H1 (cell line): ENCODE results near the gene ANK3. TPM values are rescaled to one million over a fixed set of nuclear protein-coding genes. Genes with fewer than 3 reads are reported as not detected.

Source experiments
- CTCF ChIA-PET: fragments of 300-600 bp; sonication (Branson Sonifier 250); formaldehyde crosslinking; loops from one replicate; lab custom pipeline; 2021; ENCODE audit not compliant: partially characterized antibody; lab: Charles Lee
- POLR2A ChIA-PET: fragments of 300-600 bp; sonication (Branson Sonifier 250); formaldehyde crosslinking; loops from one replicate; lab custom pipeline; 2021; ENCODE audit warnings: inconsistent platforms; ENCODE audit not compliant: partially characterized antibody; lab: Charles Lee
- DNase-seq, 2 experiments: peaks; one replicate each; pipeline versions ENCODE4 v3.0.0 to v3.0.0-alpha.2; 2010 to 2022; ENCODE audit warnings: low spot score in 2 of 2, low read depth in 1 of 2, mixed read lengths in 1 of 2
- FAIRE-seq: peaks from 2 replicates; lab custom pipeline; 2011; peaks lifted over from hg19 to GRCh38; lab: Jason Lieb, UNC
- H2AFZ ChIP-seq: 2 replicates; pipeline ENCODE4 v1.8.1; 2012; ENCODE audit warnings: low read length, inconsistent platforms
- H2AK5ac ChIP-seq: 2 replicates; pipeline ENCODE4 v1.6.1; 2013; ENCODE audit warnings: low read depth, low read length
- H2BK120ac ChIP-seq: replicated peaks from 2 replicates; pipeline ENCODE3; 2013; ENCODE audit warnings: low read depth, low read length, inconsistent platforms
- H2BK12ac ChIP-seq: 2 replicates; pipeline ENCODE4 v1.6.1; 2013; ENCODE audit warnings: low read depth, low read length
- H2BK15ac ChIP-seq: 2 replicates; pipeline ENCODE4 v1.6.1; 2013; ENCODE audit warnings: low read length
- H2BK20ac ChIP-seq: 2 replicates; pipeline ENCODE4 v1.6.1; 2013; ENCODE audit warnings: low read length
- H2BK5ac ChIP-seq: 2 replicates; pipeline ENCODE4 v1.6.1; 2013; ENCODE audit warnings: low read depth, low read length
- H3K14ac ChIP-seq: 2 replicates; pipeline ENCODE4 v1.6.1; 2013; ENCODE audit warnings: inconsistent platforms; ENCODE audit not compliant: insufficient read length
- H3K18ac ChIP-seq: 2 replicates; pipeline ENCODE4 v1.6.1; 2013; ENCODE audit warnings: low read length; ENCODE audit errors: extremely low read depth
- H3K23ac ChIP-seq: 2 replicates; pipeline ENCODE4 v1.6.1; 2013; ENCODE audit warnings: inconsistent platforms; ENCODE audit not compliant: insufficient read length
- H3K23me2 ChIP-seq: 2 replicates; pipeline ENCODE4 v1.6.1; 2013; ENCODE audit warnings: low read depth, low read length
- H3K27ac ChIP-seq: 2 replicates; pipeline ENCODE4 v1.6.1; 2011; ENCODE audit warnings: low read depth, low read length, inconsistent platforms
- H3K27me3 ChIP-seq, 4 experiments: replicated peaks in 1 of 4; 1 replicate in 1 of 4; 2 replicates in 3 of 4; pipeline versions ENCODE4 v1.6.1 to v1.8.1; 2011 to 2013; ENCODE audit warnings: low read length in 3 of 4, mild to moderate bottlenecking in 3 of 4, inconsistent platforms in 2 of 4, mixed read lengths in 2 of 4, moderate library complexity in 1 of 4; ENCODE audit not compliant: control insufficient read depth in 3 of 4, insufficient read depth in 3 of 4; ENCODE audit errors: extremely low read depth in 1 of 4
- H3K36me3 ChIP-seq, 4 experiments: 2 replicates each; pipeline versions ENCODE4 v1.6.1 to v1.8.1; 2011 to 2013; ENCODE audit warnings: mild to moderate bottlenecking in 4 of 4, low read length in 3 of 4, moderate library complexity in 2 of 4, control low read depth in 1 of 4, inconsistent platforms in 1 of 4; ENCODE audit not compliant: insufficient read depth in 4 of 4, control insufficient read depth in 2 of 4
- H3K4ac ChIP-seq: replicated peaks from 2 replicates; pipeline ENCODE3; 2013; ENCODE audit warnings: low read length, low read depth, mixed read lengths, inconsistent platforms; ENCODE audit not compliant: insufficient read length
- H3K4me1 ChIP-seq, 4 experiments: replicated peaks in 1 of 4; 1 replicate in 1 of 4; 2 replicates in 3 of 4; pipeline versions ENCODE4 v1.6.1 to v1.8.1; 2011 to 2013; ENCODE audit warnings: low read length in 3 of 4, inconsistent platforms in 2 of 4, mixed read lengths in 1 of 4; ENCODE audit not compliant: insufficient read depth in 4 of 4, control insufficient read depth in 3 of 4
- H3K4me2 ChIP-seq, 2 experiments: 2 replicates each; pipeline versions ENCODE4 v1.6.1 to v1.8.1; 2011 to 2013; ENCODE audit warnings: low read depth in 2 of 2, low read length in 2 of 2, control low read depth in 1 of 2, inconsistent platforms in 1 of 2, mild to moderate bottlenecking in 1 of 2; ENCODE audit not compliant: insufficient read depth in 1 of 2
- H3K4me3 ChIP-seq, 4 experiments: fragments of 200-600, 300-600 bp in 1 of 4; sonication (generic), shearing (Covaris generic), sonication (Bioruptor Twin) in 1 of 4; 2 replicates each; pipeline versions ENCODE4 v1.5.1 to v1.8.1; 2011 to 2016; ENCODE audit warnings: low read length in 4 of 4, low read depth in 3 of 4, control low read depth in 2 of 4, inconsistent platforms in 2 of 4, mild to moderate bottlenecking in 2 of 4, mixed read lengths in 1 of 4, moderate library complexity in 1 of 4; ENCODE audit not compliant: insufficient read depth in 2 of 4; ENCODE audit errors: extremely low read depth in 1 of 4
- H3K56ac ChIP-seq: replicated peaks from 2 replicates; pipeline ENCODE3; 2013; ENCODE audit warnings: low read depth, mild to moderate bottlenecking, mixed read lengths, low read length, inconsistent platforms; ENCODE audit not compliant: insufficient read length
- H3K79me1 ChIP-seq: 2 replicates; pipeline ENCODE4 v1.6.1; 2013; ENCODE audit warnings: low read depth, low read length, control low read depth
- H3K79me2 ChIP-seq, 2 experiments: 2 replicates each; pipeline versions ENCODE4 v1.6.1 to v1.8.1; 2012 to 2013; ENCODE audit warnings: low read length in 2 of 2, mild to moderate bottlenecking in 2 of 2, inconsistent platforms in 1 of 2; ENCODE audit not compliant: insufficient read depth in 2 of 2, control insufficient read depth in 1 of 2
- H3K9ac ChIP-seq, 4 experiments: replicated peaks in 1 of 4; 1 replicate in 1 of 4; 2 replicates in 3 of 4; pipeline versions ENCODE4 v1.6.1 to v1.8.1; 2011 to 2013; ENCODE audit warnings: low read depth in 3 of 4, low read length in 3 of 4, control low read depth in 2 of 4, mild to moderate bottlenecking in 2 of 4, moderate library complexity in 2 of 4, inconsistent platforms in 1 of 4; ENCODE audit errors: extremely low read depth in 1 of 4
- H3K9me3 ChIP-seq, 2 experiments: 2 replicates each; pipeline versions ENCODE4 v1.6.1 to v1.8.1; 2012 to 2013; ENCODE audit warnings: mild to moderate bottlenecking in 2 of 2, moderate library complexity in 2 of 2, control low read depth in 1 of 2, inconsistent platforms in 1 of 2, low read depth in 1 of 2, low read length in 1 of 2, mixed read lengths in 1 of 2; ENCODE audit not compliant: insufficient read depth in 2 of 2
- H4K20me1 ChIP-seq, 2 experiments: replicated peaks in 1 of 2; 2 replicates each; pipeline versions ENCODE3 to v1.8.1; 2011 to 2013; ENCODE audit warnings: inconsistent platforms in 2 of 2, low read length in 2 of 2, mild to moderate bottlenecking in 1 of 2; ENCODE audit not compliant: insufficient read depth in 2 of 2, control insufficient read depth in 1 of 2
- H4K5ac ChIP-seq: 2 replicates; pipeline ENCODE4 v1.6.1; 2013; ENCODE audit warnings: low read length, low read depth, mixed read lengths, inconsistent platforms; ENCODE audit not compliant: insufficient read length
- H4K8ac ChIP-seq: 2 replicates; pipeline ENCODE4 v1.8.0; 2013; ENCODE audit warnings: mild to moderate bottlenecking, moderate library complexity, low read length, inconsistent platforms; ENCODE audit not compliant: insufficient read depth; ENCODE audit errors: extremely low read depth
- H4K91ac ChIP-seq: replicated peaks from 2 replicates; pipeline ENCODE3; 2013; ENCODE audit warnings: low read length, mixed read lengths, inconsistent platforms; ENCODE audit not compliant: insufficient read length
- CHD2 ChIP-seq: IDR thresholded peaks from 2 replicates; pipeline ENCODE4 v1.6.1; 2012; ENCODE audit warnings: low read length, improper control_type of control experiment
- GTF2F1 ChIP-seq: IDR thresholded peaks from 2 replicates; pipeline ENCODE4 v1.6.1; 2012; ENCODE audit warnings: low read depth, low read length, improper control_type of control experiment, borderline replicate concordance
- HDAC2 ChIP-seq, 2 experiments: fragments of 300-600 bp in 1 of 2; sonication (generic) in 1 of 2; IDR thresholded peaks; 2 replicates each; pipeline ENCODE4 v1.6.1; 2011 to 2012; ENCODE audit warnings: low read depth in 2 of 2, low read length in 2 of 2, mild to moderate bottlenecking in 2 of 2, moderate library complexity in 2 of 2, borderline replicate concordance in 1 of 2, inconsistent platforms in 1 of 2
- HDAC6 ChIP-seq: IDR thresholded peaks from one replicate; pipeline ENCODE4 v1.7.1; 2012; ENCODE audit warnings: low read depth, mild to moderate bottlenecking, inconsistent platforms, low read length, moderate library complexity
- JUN ChIP-seq: IDR thresholded peaks from 2 replicates; pipeline ENCODE4 v1.6.1; 2011; ENCODE audit warnings: low read depth, mild to moderate bottlenecking, improper control_type of control experiment, low read length
- KDM1A ChIP-seq: fragments of 200-600, 300-600 bp; sonication (generic); IDR thresholded peaks from 2 replicates; pipeline ENCODE4 v1.7.1; 2016; ENCODE audit warnings: mild to moderate bottlenecking, low read length, borderline replicate concordance
- KDM5A ChIP-seq: fragments of 200-600 bp; IDR thresholded peaks from 2 replicates; pipeline ENCODE4 v1.7.1; 2012; ENCODE audit warnings: mild to moderate bottlenecking, low read length, inconsistent platforms, mixed read lengths
- NANOG ChIP-seq: IDR thresholded peaks from 2 replicates; pipeline ENCODE4 v1.6.1; 2011; ENCODE audit warnings: low read length, low read depth, mild to moderate bottlenecking, inconsistent platforms; ENCODE audit not compliant: insufficient read depth, poor library complexity, severe bottlenecking
- POLR2AphosphoS5 ChIP-seq: IDR thresholded peaks from 2 replicates; pipeline ENCODE4 v1.6.1; 2011; ENCODE audit warnings: low read depth, low read length
- SP2 ChIP-seq: IDR thresholded peaks from 2 replicates; pipeline ENCODE4 v1.6.1; 2012; ENCODE audit warnings: mild to moderate bottlenecking, low read length, inconsistent platforms
- SRF ChIP-seq: IDR thresholded peaks from 2 replicates; pipeline ENCODE4 v1.6.1; 2011; ENCODE audit warnings: mild to moderate bottlenecking, low read depth, low read length, moderate library complexity
- WGBS, 2 experiments: shearing (Covaris generic) in 1 of 2; methylation state at CpG; one replicate each; pipeline versions ENCODE4 v1.1.6 to v1.1.7; 2013 to 2015; ENCODE audit warnings: low lambda C conversion rate in 2 of 2, mixed read lengths in 2 of 2, inconsistent platforms in 1 of 2, low coverage in 1 of 2, missing lambda C conversion rate in 1 of 2; ENCODE audit not compliant: insufficient replicate concordance in 2 of 2, insufficient coverage in 1 of 2, insufficient read length in 1 of 2; ENCODE audit errors: extremely low coverage in 1 of 2, missing lambda C conversion rate in 1 of 2; 5-methylcytosine and 5-hydroxymethylcytosine counted together
- polyA plus RNA-seq, 7 experiments: library from polyadenylated mRNA; depleted of rRNA in 3 of 7; stranded (reverse) in 5 of 7; unstranded in 2 of 7; fragments of >200 nt in 5 of 7; fragments of 200-250 nt in 2 of 7; gene quantifications; 1 replicate in 5 of 7; 2 replicates in 1 of 7; 4 replicates in 1 of 7; pipeline versions ENCODE4 v1.2.1 to v1.2.3, GENCODE V29; 2011 to 2013; ENCODE audit warnings: missing spikeins in 2 of 7, mixed read lengths in 2 of 7
- total RNA-seq: library from RNA; stranded (reverse); fragmentation: NEBNext Ultra II Directional; extraction: Animal tissue kit (Norgen Biotek cat#: 25700); gene quantifications from 2 replicates; pipeline ENCODE4 v1.2.1, GENCODE V29; 2021
- TF ChIP-seq, protein P1 (sequence below): IDR thresholded peaks from 2 replicates; pipeline ENCODE4 v1.6.1; 2012; ENCODE audit warnings: low read length, inconsistent platforms

The ANK3 gene
- total and polyA plus RNA-seq, 2 of the 8 experiments (the other 6 are each of a cell fraction or from before 2014, with no cell fraction given), result 18.1 to 67.9 TPM

DNA sequence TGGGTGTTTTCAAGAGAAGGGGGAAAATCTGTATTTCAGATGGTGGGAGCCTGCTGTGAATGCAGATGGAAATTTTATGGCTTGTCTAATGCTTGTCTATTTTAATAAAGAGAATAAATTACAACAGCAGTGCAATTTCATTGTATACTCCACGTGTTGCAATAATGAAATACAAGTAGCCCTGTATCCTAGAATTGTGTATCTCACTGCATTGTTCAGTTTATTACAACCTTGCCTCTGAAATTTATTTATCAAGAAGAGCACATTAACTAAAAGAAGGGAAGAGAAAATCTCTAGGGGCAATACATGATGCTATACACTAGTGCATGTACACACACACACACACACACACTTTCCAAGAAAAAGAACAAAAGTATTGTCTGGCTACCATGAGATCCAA lies 21.8 kb downstream of the ANK3 start:
- Histone ChIP-seq H3K9ac (no peak overlapping the region), H3K4me2 (no peak overlapping the region), H3K27me3 (no peaks in the 10 kb centered on the region), H2BK15ac (no peak overlapping the region), H4K8ac (no peak overlapping the region), H4K91ac (no peak overlapping the region), H3K23me2 (no peaks in the 10 kb centered on the region), H4K5ac (no peak overlapping the region), H3K18ac (no peak overlapping the region), H2BK20ac (no peak overlapping the region), H3K56ac (no peak overlapping the region), H3K79me2 (no peaks in the 10 kb centered on the region), H2AFZ (no peak overlapping the region), H3K9me3 (no peaks in the 10 kb centered on the region), H4K20me1 (no peaks in the 10 kb centered on the region), H3K79me1 (no peaks in the 10 kb centered on the region), H3K4ac (no peak overlapping the region), H3K4me3 (no peak overlapping the region), H3K4me1 (peaks cover 0 to 3% (median 1%) of the 10 kb centered on the region in 4 experiments; a peak in 2 of 7 replicates), H2BK120ac (no peak overlapping the region), H3K23ac (no peak overlapping the region), H2AK5ac (no peak overlapping the region), H3K36me3 (no peaks in the 10 kb centered on the region), H3K27ac (no peak overlapping the region), H2BK12ac (no peak overlapping the region), H2BK5ac (no peak overlapping the region), H3K14ac (no peak overlapping the region)
- no peak for FAIRE-seq
- 85% methylated on average over 1 of the region's 1 CpG; no CpG with 5 or more reads in 1 of the 2 experiments for WGBS, 2 experiments
- TF ChIP-seq SP2 (no peak), CHD2 (no peak), JUN (no peak), KDM5A (no peak), HDAC6 (no peak), POLR2AphosphoS5 (no peak), GTF2F1 (no peak), NANOG (no peak), HDAC2 (IDR thresholded peaks at IDR 0.05; ENCODE audit: borderline replicate concordance in 1 of 2, low read depth in 2 of 2, low read length in 2 of 2) (no peak), SRF (no peak), KDM1A (no peak)
- TF ChIP-seq, protein P1, sequence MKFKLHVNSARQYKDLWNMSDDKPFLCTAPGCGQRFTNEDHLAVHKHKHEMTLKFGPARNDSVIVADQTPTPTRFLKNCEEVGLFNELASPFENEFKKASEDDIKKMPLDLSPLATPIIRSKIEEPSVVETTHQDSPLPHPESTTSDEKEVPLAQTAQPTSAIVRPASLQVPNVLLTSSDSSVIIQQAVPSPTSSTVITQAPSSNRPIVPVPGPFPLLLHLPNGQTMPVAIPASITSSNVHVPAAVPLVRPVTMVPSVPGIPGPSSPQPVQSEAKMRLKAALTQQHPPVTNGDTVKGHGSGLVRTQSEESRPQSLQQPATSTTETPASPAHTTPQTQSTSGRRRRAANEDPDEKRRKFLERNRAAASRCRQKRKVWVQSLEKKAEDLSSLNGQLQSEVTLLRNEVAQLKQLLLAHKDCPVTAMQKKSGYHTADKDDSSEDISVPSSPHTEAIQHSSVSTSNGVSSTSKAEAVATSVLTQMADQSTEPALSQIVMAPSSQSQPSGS, result no peak
- DNase-seq, result no peak
- CTCF ChIA-PET, result interaction anchor here (0.9 to 1.3 kb wide), 3 partner anchors 8 to 83 kb away, joined by 3 to 5 read pairs (median 4); no protein-coding TSS in a partner anchor
- POLR2A ChIA-PET, result interaction anchor here (0.7 kb wide), 1 partner anchor 94 kb away, joined by 3 read pairs; no protein-coding TSS in a partner anchor
